Liver (tissue), 9 donors: ENCODE results near the gene MAP4K4. TPM values are rescaled to one million over a fixed set of nuclear protein-coding genes. Genes with fewer than 3 reads are reported as not detected.

Experiments
- DNase-seq: peaks from one replicate; pipeline ENCODE4 v3.0.0-alpha.2; 2017; ENCODE audit warnings: low spot score
- H3K27ac ChIP-seq, 2 donors: one replicate each; pipeline ENCODE4 v1.7.0; 2013; ENCODE audit warnings: inconsistent platforms in 2 of 2, low read length in 2 of 2, control low read depth in 1 of 2, low read depth in 1 of 2, mild to moderate bottlenecking in 1 of 2
- H3K27me3 ChIP-seq, 4 donors: one replicate each; pipeline versions ENCODE4 v1.6.1 to v1.7.0; 2013; ENCODE audit warnings: low read length in 3 of 4, inconsistent platforms in 1 of 4, mild to moderate bottlenecking in 1 of 4, moderate library complexity in 1 of 4; ENCODE audit not compliant: control insufficient read depth in 4 of 4, insufficient read depth in 4 of 4
- H3K36me3 ChIP-seq, 4 donors: one replicate each; pipeline versions ENCODE4 v1.6.1 to v1.7.0; 2013; ENCODE audit warnings: low read length in 3 of 4, mild to moderate bottlenecking in 3 of 4, low read depth in 1 of 4, moderate library complexity in 1 of 4; ENCODE audit not compliant: control insufficient read depth in 4 of 4, insufficient read depth in 3 of 4
- H3K4me1 ChIP-seq, 4 donors: one replicate each; pipeline versions ENCODE4 v1.6.1 to v1.7.0; 2013; ENCODE audit warnings: low read length in 3 of 4, mild to moderate bottlenecking in 3 of 4, moderate library complexity in 1 of 4; ENCODE audit not compliant: control insufficient read depth in 4 of 4, insufficient read depth in 4 of 4
- H3K4me3 ChIP-seq, 3 donors: one replicate each; pipeline versions ENCODE4 v1.6.1 to v1.7.0; 2013; ENCODE audit warnings: low read length in 3 of 3, control low read depth in 1 of 3, low read depth in 1 of 3, mild to moderate bottlenecking in 1 of 3
- H3K9ac ChIP-seq, 2 donors: one replicate each; pipeline ENCODE4 v1.7.0; 2013; ENCODE audit warnings: low read length in 2 of 2, mild to moderate bottlenecking in 2 of 2, moderate library complexity in 2 of 2, control low read depth in 1 of 2, low read depth in 1 of 2
- H3K9me3 ChIP-seq, 4 donors: one replicate each; pipeline versions ENCODE4 v1.6.1 to v1.7.0; 2013; ENCODE audit warnings: low read length in 3 of 4; ENCODE audit not compliant: control insufficient read depth in 4 of 4
- ATF3 ChIP-seq: IDR thresholded peaks from 2 replicates; pipeline ENCODE4 v1.6.1; 2016; ENCODE audit warnings: antibody characterized with exemption
- CTCF ChIP-seq: fragments of 150-350 bp; IDR thresholded peaks from 2 replicates; pipeline ENCODE4 v1.5.1; 2017; ENCODE audit warnings: improper control_type of control experiment, low read depth, low read length; ENCODE audit not compliant: missing input control
- FOXA2 ChIP-seq: IDR thresholded peaks from 2 replicates; pipeline ENCODE4 v1.6.1; 2016; ENCODE audit warnings: antibody characterized with exemption
- GABPA ChIP-seq, 2 donors: IDR thresholded peaks in 1 of 2; conservative IDR thresholded peaks in 1 of 2; 2 replicates each; pipeline ENCODE4 v1.6.1; 2016; ENCODE audit warnings: antibody characterized with exemption in 2 of 2, mild to moderate bottlenecking in 1 of 2, moderate library complexity in 1 of 2
- JUND ChIP-seq, 2 donors: IDR thresholded peaks; 2 replicates each; pipeline ENCODE4 v1.6.1; 2016; ENCODE audit warnings: antibody characterized with exemption in 2 of 2
- MAX ChIP-seq: IDR thresholded peaks from 2 replicates; pipeline ENCODE4 v1.6.1; 2016; ENCODE audit warnings: antibody characterized with exemption
- NR2F2 ChIP-seq: IDR thresholded peaks from 2 replicates; pipeline ENCODE4 v1.6.1; 2016; ENCODE audit warnings: antibody characterized with exemption
- REST ChIP-seq: IDR thresholded peaks from 2 replicates; pipeline ENCODE4 v1.6.1; 2016; ENCODE audit warnings: antibody characterized with exemption, mild to moderate bottlenecking
- RXRA ChIP-seq, 2 donors: IDR thresholded peaks; 2 replicates each; pipeline ENCODE4 v1.6.1; 2017 to 2018; ENCODE audit warnings: antibody characterized with exemption in 2 of 2, mild to moderate bottlenecking in 1 of 2
- SP1 ChIP-seq: IDR thresholded peaks from 2 replicates; pipeline ENCODE4 v1.6.1; 2018; ENCODE audit warnings: antibody characterized with exemption, mild to moderate bottlenecking
- YY1 ChIP-seq: IDR thresholded peaks from 2 replicates; pipeline ENCODE4 v1.6.1; 2016; ENCODE audit warnings: antibody characterized with exemption, mild to moderate bottlenecking
- ZBTB33 ChIP-seq: IDR thresholded peaks from 2 replicates; pipeline ENCODE4 v1.6.1; 2016; ENCODE audit warnings: antibody characterized with exemption
- WGBS: extraction: QIAGEN DNeasy Blood & Tissue Kit; methylation state at CpG from one replicate; pipeline ENCODE4 v1.1.7; 2013; 5-methylcytosine and 5-hydroxymethylcytosine counted together
- polyA plus RNA-seq, 2 donors: library from polyadenylated mRNA; stranded (reverse) in 1 of 2; unstranded in 1 of 2; fragments of 200-250 nt in 1 of 2; fragments of >200 nt in 1 of 2; fragmentation: Nextera tagmentation in 1 of 2; extraction: Ambion mirVana in 1 of 2; gene quantifications; one replicate each; pipeline versions ENCODE4 v1.2.1 to v1.2.3, GENCODE V29; 2013 to 2015
- total RNA-seq, 2 donors: library from RNA; depleted of rRNA; stranded (reverse); fragments of >200 nt; gene quantifications; one replicate each; pipeline ENCODE4 v1.2.3, GENCODE V29; 2014
- donor health status: healthy.
- donor health status: healthy.
- donor health status: healthy.
- donor health status: healthy.
- donor health status: healthy.

Gene MAP4K4
- total and polyA plus RNA-seq, 4 donors, result 9.1 to 40.0 (median 23.6) TPM

GRCh38 chr2:101762451-101763171 lies 65.1 kb downstream of the MAP4K4 start (continued):
- no peak for TF ChIP-seq MAX
- TF ChIP-seq RXRA (IDR thresholded peaks at IDR 0.05), result no peak

- Histone ChIP-seq H3K4me1 (peaks cover 26 to 57% (median 53%) of the 10 kb centered on the region in 4 donors), H3K4me3 (no peak overlapping the region), H3K27me3 (no peaks in the 10 kb centered on the region), H3K27ac (peak overlapping the region in 1 of 2 donors; percentile 13), H3K9me3 (no peaks in the 10 kb centered on the region), H3K9ac (no peak overlapping the region), H3K36me3 (no peaks in the 10 kb centered on the region)
- WGBS, result 48% methylated on average over 5 of the region's 5 CpGs
- TF ChIP-seq SP1 (no peak), RXRA (IDR thresholded peaks at IDR 0.05) (peak in 1 of 2 donors; percentile 17), ZBTB33 (no peak), FOXA2 (peak; percentile 24), CTCF (no peak)
- no peak for DNase-seq
These were observed 66.2 kb downstream of the MAP4K4 start for GRCh38 chr2:101763496-101764333.

- no peak overlapping the region for H3K9ac ChIP-seq
- no peaks in the 10 kb centered on the region for H3K27me3 ChIP-seq
- 74% methylated on average over 2 of the region's 2 CpGs for WGBS
- H3K27ac ChIP-seq, result peak overlapping the region; percentile 62 to 79
- H3K4me1 ChIP-seq, result peaks cover 28 to 70% (median 60%) of the 10 kb centered on the region in 4 donors
- no peak for DNase-seq
- no peak overlapping the region for H3K4me3 ChIP-seq
- no peaks in the 10 kb centered on the region for H3K36me3 ChIP-seq
- H3K9me3 ChIP-seq, result no peaks in the 10 kb centered on the region
- TF ChIP-seq FOXA2 (no peak), YY1 (no peak), JUND (IDR thresholded peaks at IDR 0.05) (no peak), NR2F2 (no peak), ATF3 (no peak), GABPA (IDR thresholded peaks at IDR 0.05 in 1 of 2, conservative IDR thresholded peaks at IDR 0.05 in 1 of 2) (no peak), REST (no peak), MAX (no peak)
These were observed 68.8 kb downstream of the MAP4K4 start for GRCh38 chr2:101766337-101766736.
